ENCODE results near the gene GTF3C1. TPM values are rescaled to one million over a fixed set of nuclear protein-coding genes. Genes with fewer than 3 reads are reported as not detected.
A peak's percentile ranks its signal among the peaks of the same experiment; 100 is the strongest.

GTF3C1 gene
- total and polyA plus RNA-seq, 8 donors = 61.5 to 111 (median 97.7) TPM

DNA sequence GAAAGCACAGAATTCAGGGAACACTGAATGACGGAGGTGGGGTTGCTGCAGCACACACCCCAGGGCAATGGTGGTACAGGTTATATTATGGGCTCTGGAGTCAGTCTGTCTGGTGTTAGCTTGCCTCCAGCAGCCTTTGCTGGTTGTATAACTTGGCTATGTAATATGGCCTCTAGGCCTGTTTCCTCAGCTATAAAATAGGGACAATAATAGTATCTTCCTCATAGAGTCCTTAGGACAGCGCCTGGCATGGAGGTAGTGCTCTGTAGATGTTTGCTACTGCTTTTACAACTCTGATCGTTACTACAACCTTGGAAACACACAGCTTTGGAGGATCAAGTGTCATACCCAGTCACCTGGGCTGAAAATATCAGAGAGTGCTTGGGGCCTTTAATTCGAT lies 31.5 kb downstream of the GTF3C1 start:
- peaks cover 0 to 82% of the 10 kb centered on the region in 2 donors for H3K36me3 ChIP-seq
- no peak for ATAC-seq
- no peak overlapping the region for H3K4me3 ChIP-seq
- H3K9me3 ChIP-seq = no peaks in the 10 kb centered on the region
- DNase-seq = no peak
- H3K27me3 ChIP-seq = no peaks in the 10 kb centered on the region
- TF ChIP-seq, protein P1, sequence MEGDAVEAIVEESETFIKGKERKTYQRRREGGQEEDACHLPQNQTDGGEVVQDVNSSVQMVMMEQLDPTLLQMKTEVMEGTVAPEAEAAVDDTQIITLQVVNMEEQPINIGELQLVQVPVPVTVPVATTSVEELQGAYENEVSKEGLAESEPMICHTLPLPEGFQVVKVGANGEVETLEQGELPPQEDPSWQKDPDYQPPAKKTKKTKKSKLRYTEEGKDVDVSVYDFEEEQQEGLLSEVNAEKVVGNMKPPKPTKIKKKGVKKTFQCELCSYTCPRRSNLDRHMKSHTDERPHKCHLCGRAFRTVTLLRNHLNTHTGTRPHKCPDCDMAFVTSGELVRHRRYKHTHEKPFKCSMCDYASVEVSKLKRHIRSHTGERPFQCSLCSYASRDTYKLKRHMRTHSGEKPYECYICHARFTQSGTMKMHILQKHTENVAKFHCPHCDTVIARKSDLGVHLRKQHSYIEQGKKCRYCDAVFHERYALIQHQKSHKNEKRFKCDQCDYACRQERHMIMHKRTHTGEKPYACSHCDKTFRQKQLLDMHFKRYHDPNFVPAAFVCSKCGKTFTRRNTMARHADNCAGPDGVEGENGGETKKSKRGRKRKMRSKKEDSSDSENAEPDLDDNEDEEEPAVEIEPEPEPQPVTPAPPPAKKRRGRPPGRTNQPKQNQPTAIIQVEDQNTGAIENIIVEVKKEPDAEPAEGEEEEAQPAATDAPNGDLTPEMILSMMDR (IDR thresholded peaks at IDR 0.05) = no peak
- peaks cover 0 to 5% of the 10 kb centered on the region in 2 donors for H3K4me1 ChIP-seq
- intact Hi-C loops (cut with DNase I) = no loop called here
- H3K27ac ChIP-seq = no peak overlapping the region

DNA sequence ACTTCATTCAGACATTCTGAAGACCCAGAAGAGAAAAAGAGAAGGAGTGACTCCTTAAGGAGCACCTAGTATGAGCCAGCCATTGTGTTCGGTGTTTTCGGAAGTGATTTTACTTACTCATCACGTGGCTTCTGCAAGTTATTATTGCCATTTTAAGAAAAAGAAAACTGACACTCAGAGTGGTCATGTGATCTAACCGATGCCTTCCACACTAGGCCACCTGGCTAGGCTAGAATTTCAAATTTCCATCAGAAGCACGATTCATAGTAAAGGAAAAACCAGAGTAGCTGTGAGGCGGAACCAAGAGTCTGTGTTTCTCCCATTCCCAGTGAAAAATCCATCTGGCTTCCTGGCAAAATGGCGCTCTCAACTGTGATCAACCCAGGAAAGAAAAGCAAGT lies 32.0 kb downstream of the GTF3C1 start:
- TF ChIP-seq, protein P1 (IDR thresholded peaks at IDR 0.05) = no peak
- ATAC-seq = no peak
- Histone ChIP-seq H3K4me3 (no peak overlapping the region), H3K9me3 (no peaks in the 10 kb centered on the region), H3K4me1 (peaks cover 0 to 5% of the 10 kb centered on the region in 2 donors), H3K36me3 (peaks cover 0 to 82% of the 10 kb centered on the region in 2 donors), H3K27me3 (no peaks in the 10 kb centered on the region), H3K27ac (no peak overlapping the region)
- intact Hi-C loops (cut with DNase I) = no loop called here
- no peak for DNase-seq

DNA sequence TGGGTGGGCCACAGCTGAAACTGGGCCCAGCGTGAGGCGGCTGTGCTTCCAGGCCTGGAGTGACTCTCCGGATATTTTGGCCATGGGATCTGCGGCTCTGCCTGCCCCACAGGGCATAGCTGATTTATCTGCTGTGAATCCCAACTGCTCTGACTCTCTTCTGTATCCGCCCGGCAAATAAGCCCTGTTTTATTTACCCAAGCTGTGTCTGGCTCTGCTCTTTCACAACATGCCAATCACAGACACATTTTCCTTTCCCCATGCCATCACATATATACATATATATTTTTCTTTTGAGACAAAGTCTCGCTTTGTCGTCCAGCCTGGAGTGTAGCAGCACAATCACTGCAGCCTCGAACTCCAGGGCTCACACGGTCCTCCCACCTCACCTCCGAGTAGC lies 33.3 kb downstream of the GTF3C1 start:
- DNase-seq (no peak), ATAC-seq (no peak)
- Histone ChIP-seq H3K4me1 (peaks cover 0 to 3% of the 10 kb centered on the region in 2 donors), H3K27me3 (no peaks in the 10 kb centered on the region), H3K4me3 (no peak overlapping the region), H3K9me3 (no peaks in the 10 kb centered on the region), H3K27ac (no peak overlapping the region), H3K36me3 (peaks cover 0 to 86% of the 10 kb centered on the region in 2 donors)
- intact Hi-C loops (cut with DNase I) = no loop called here
- TF ChIP-seq, protein P1 (IDR thresholded peaks at IDR 0.05) = no peak

DNA sequence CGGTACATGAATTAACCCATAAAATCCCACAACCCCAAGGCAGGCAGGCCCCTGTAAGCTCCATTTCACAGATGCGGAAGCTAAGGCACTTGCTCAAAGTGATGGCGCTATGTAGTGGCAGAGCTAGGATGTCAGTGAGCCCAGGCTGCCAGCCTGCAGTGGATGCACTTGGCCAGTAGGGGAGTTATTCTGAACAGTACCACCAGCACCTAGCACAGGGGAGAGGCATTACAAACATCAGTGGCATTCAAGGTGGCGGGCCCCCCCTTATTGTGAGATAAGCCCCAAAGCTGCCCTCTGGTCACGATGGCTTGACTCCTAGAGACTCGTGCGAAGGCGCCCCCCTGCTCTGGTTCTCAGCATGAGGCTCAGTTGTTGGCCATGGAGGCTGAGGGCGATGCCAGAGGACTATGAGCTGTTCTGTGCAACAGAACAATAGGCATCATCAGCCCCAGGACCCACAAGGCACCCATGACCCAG lies 33.8 kb downstream of the GTF3C1 start:
- no peaks in the 10 kb centered on the region for H3K4me1 ChIP-seq
- no peak overlapping the region for H3K4me3 ChIP-seq
- intact Hi-C loops (cut with DNase I) = no loop called here
- peaks cover 0 to 90% of the 10 kb centered on the region in 2 donors for H3K36me3 ChIP-seq
- no peaks in the 10 kb centered on the region for H3K27me3 ChIP-seq
- no peaks in the 10 kb centered on the region for H3K9me3 ChIP-seq
- TF ChIP-seq, protein P1 (IDR thresholded peaks at IDR 0.05) = peak; percentile 26 to 56
- no peak for DNase-seq
- peak; percentile 40 for ATAC-seq
- no peak overlapping the region for H3K27ac ChIP-seq

DNA sequence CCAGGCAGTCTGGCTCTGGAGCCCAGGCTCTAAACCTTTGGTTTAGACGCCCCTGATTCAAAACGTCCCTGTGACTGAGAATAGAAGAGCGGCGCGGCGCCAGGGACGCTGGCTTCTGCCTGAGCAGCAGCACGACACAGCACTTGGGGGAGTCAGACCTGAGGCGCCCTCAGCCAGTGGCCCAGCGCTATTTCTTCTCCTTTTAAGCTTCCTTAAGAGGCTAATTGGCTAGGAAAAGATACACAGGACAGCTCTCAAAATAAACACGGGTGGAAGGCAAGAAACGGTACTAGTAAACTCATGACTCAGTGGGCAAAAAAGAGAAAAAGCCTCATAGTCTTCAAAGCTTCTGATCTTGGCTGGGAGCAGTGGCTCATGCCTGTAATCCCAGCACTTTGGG lies 34.9 kb downstream of the GTF3C1 start:
- Histone ChIP-seq H3K36me3 (peaks cover 0 to 97% of the 10 kb centered on the region in 2 donors), H3K4me1 (no peaks in the 10 kb centered on the region), H3K27ac (no peak overlapping the region), H3K27me3 (no peaks in the 10 kb centered on the region), H3K9me3 (no peaks in the 10 kb centered on the region), H3K4me3 (no peak overlapping the region)
- DNase-seq (no peak), ATAC-seq (no peak)
- TF ChIP-seq, protein P1 (IDR thresholded peaks at IDR 0.05) = no peak
- intact Hi-C loops (cut with DNase I) = no loop called here
